WTC11 (cell line): ENCODE results near the gene DLG5. TPM values are rescaled to one million over a fixed set of nuclear protein-coding genes. Genes with fewer than 3 reads are reported as not detected.

Experiments used
- ATAC-seq: fragments of 200-7000 bp; cut with Tn5 transposase; 2 replicates; pipeline ENCODE4 v1.10.0; 2021; ENCODE audit warnings: mild to moderate bottlenecking, moderate library complexity
- CTCF ChIA-PET: fragments of 300-600 bp; sonication (Branson Sonifier 250); formaldehyde crosslinking; loops from one replicate; lab custom pipeline; 2021; ENCODE audit warnings: antibody characterized with exemption; lab: Charles Lee
- POLR2A ChIA-PET: fragments of 350-600 bp; sonication (Branson Sonifier 250); formaldehyde crosslinking; loops from one replicate; lab custom pipeline; 2021; ENCODE audit warnings: antibody characterized with exemption; lab: Charles Lee
- DNase-seq: peaks from one replicate; pipeline ENCODE4 v3.0.0; 2021; ENCODE audit warnings: low spot score
- H3K27ac Mint-ChIP-seq: 2 replicates; pipeline ENCODE4 v1.8.0; 2021; ENCODE audit warnings: mixed read lengths
- H3K27me3 Mint-ChIP-seq: 2 replicates; pipeline ENCODE4 v1.8.0; 2021; ENCODE audit warnings: low read depth, mild to moderate bottlenecking, moderate library complexity, mixed read lengths
- H3K36me3 Mint-ChIP-seq: 2 replicates; pipeline ENCODE4 v1.8.0; 2021; ENCODE audit warnings: mixed read lengths
- H3K4me1 Mint-ChIP-seq: 2 replicates; pipeline ENCODE4 v1.8.0; 2022; ENCODE audit warnings: mixed read lengths
- H3K4me3 Mint-ChIP-seq: 2 replicates; pipeline ENCODE4 v1.8.0; 2021; ENCODE audit warnings: mild to moderate bottlenecking, moderate library complexity, mixed read lengths
- H3K9me3 Mint-ChIP-seq: 2 replicates; pipeline ENCODE4 v1.8.0; 2021; ENCODE audit warnings: mixed read lengths
- ATF2 ChIP-seq: sonication (generic); formaldehyde crosslinking; IDR thresholded peaks from 2 replicates; pipeline ENCODE4 v1.8.1; 2022; ENCODE audit warnings: low read depth, missing genetic modification reagents, borderline replicate concordance
- ATF6 ChIP-seq: sonication (generic); formaldehyde crosslinking; IDR thresholded peaks from 2 replicates; pipeline ENCODE4 v1.8.1; 2023; ENCODE audit warnings: mild to moderate bottlenecking, missing genetic modification reagents
- CBFB ChIP-seq: sonication (generic); formaldehyde crosslinking; IDR thresholded peaks from 2 replicates; pipeline ENCODE4 v1.8.1; 2022; ENCODE audit warnings: mild to moderate bottlenecking, low read depth, missing genetic modification reagents
- CREM ChIP-seq: sonication (generic); formaldehyde crosslinking; IDR thresholded peaks from 2 replicates; pipeline ENCODE4 v1.8.1; 2022; ENCODE audit warnings: mild to moderate bottlenecking, missing genetic modification reagents, moderate library complexity
- ELF4 ChIP-seq: sonication (generic); formaldehyde crosslinking; IDR thresholded peaks from 2 replicates; pipeline ENCODE4 v1.8.1; 2022; ENCODE audit warnings: low read depth, mild to moderate bottlenecking, moderate library complexity, missing genetic modification reagents
- EMX1 ChIP-seq: fragments of 250-450 bp; sonication (Bioruptor Pico); IDR thresholded peaks from 2 replicates; pipeline ENCODE4 v1.8.0; 2021; ENCODE audit warnings: mild to moderate bottlenecking
- FOXK1 ChIP-seq: sonication (generic); formaldehyde crosslinking; IDR thresholded peaks from 2 replicates; pipeline ENCODE4 v1.8.0; 2022; ENCODE audit warnings: mild to moderate bottlenecking, moderate library complexity, missing genetic modification reagents
- FOXP1 ChIP-seq: sonication (generic); formaldehyde crosslinking; IDR thresholded peaks from 2 replicates; pipeline ENCODE4 v1.8.0; 2022; ENCODE audit warnings: missing genetic modification reagents, mild to moderate bottlenecking, moderate library complexity, borderline replicate concordance
- FOXP4 ChIP-seq: sonication (generic); formaldehyde crosslinking; IDR thresholded peaks from 2 replicates; pipeline ENCODE4 v1.8.0; 2022; ENCODE audit warnings: mild to moderate bottlenecking, missing genetic modification reagents
- JUN ChIP-seq: sonication (generic); formaldehyde crosslinking; IDR thresholded peaks from 2 replicates; pipeline ENCODE4 v1.8.0; 2023; ENCODE audit warnings: mild to moderate bottlenecking, missing genetic modification reagents
- MLX ChIP-seq: sonication (generic); formaldehyde crosslinking; IDR thresholded peaks from 2 replicates; pipeline ENCODE4 v1.8.1; 2023; ENCODE audit warnings: mild to moderate bottlenecking, missing genetic modification reagents, moderate library complexity
- NFATC4 ChIP-seq: fragments of 250-450 bp; sonication (Bioruptor Pico); IDR thresholded peaks from 2 replicates; pipeline ENCODE4 v1.9.0; 2021; ENCODE audit warnings: mild to moderate bottlenecking
- OVOL2 ChIP-seq: fragments of 250-450 bp; sonication (Bioruptor Pico); IDR thresholded peaks from 2 replicates; pipeline ENCODE4 v1.9.0; 2021; ENCODE audit warnings: mild to moderate bottlenecking, borderline replicate concordance
- PRRX2 ChIP-seq: fragments of 250-450 bp; sonication (Bioruptor Pico); IDR thresholded peaks from 2 replicates; pipeline ENCODE4 v1.8.0; 2021; ENCODE audit warnings: mild to moderate bottlenecking
- TP53 ChIP-seq: sonication (generic); formaldehyde crosslinking; IDR thresholded peaks from 2 replicates; pipeline ENCODE4 v1.8.1; 2023; ENCODE audit warnings: mild to moderate bottlenecking, missing genetic modification reagents
- USF1 ChIP-seq: sonication (generic); formaldehyde crosslinking; IDR thresholded peaks from 2 replicates; pipeline ENCODE4 v1.8.0; 2022; ENCODE audit warnings: mild to moderate bottlenecking, missing genetic modification reagents
- ZBTB21 ChIP-seq: sonication (generic); formaldehyde crosslinking; IDR thresholded peaks from 2 replicates; pipeline ENCODE4 v1.8.1; 2023; ENCODE audit warnings: mild to moderate bottlenecking, missing genetic modification reagents, borderline replicate concordance
- ZBTB43 ChIP-seq: sonication (generic); formaldehyde crosslinking; IDR thresholded peaks from 2 replicates; pipeline ENCODE4 v1.8.1; 2023; ENCODE audit warnings: mild to moderate bottlenecking, missing genetic modification reagents
- ZNF263 ChIP-seq: sonication (generic); formaldehyde crosslinking; IDR thresholded peaks from 2 replicates; pipeline ENCODE4 v1.8.1; 2022; ENCODE audit warnings: low read depth, mild to moderate bottlenecking, moderate library complexity, missing genetic modification reagents
- ZNF281 ChIP-seq: sonication (generic); formaldehyde crosslinking; IDR thresholded peaks from 2 replicates; pipeline ENCODE4 v1.8.0; 2023; ENCODE audit warnings: mild to moderate bottlenecking, missing genetic modification reagents
- total RNA-seq: library from RNA; stranded (reverse); gene quantifications from 3 replicates; pipeline ENCODE4 v1.2.3, GENCODE V29; 2021

Gene DLG5
- total RNA-seq, 1 experiment from 2014 or later = 65.5 TPM

GRCh38 chr10:77771851-77772250 is 154.7 kb downstream of the DLG5 start:
- H3K27ac Mint-ChIP-seq = no peak overlapping the region
- H3K9me3 Mint-ChIP-seq = peaks cover 10% of the 10 kb centered on the region
- no peak overlapping the region for H3K4me3 Mint-ChIP-seq
- ChIA-PET POLR2A (no interaction called here), CTCF (interaction anchor here (1.0 to 5.4 kb wide), 2 partner anchors 15 to 60 kb away, joined by 3 to 23 read pairs; no protein-coding TSS in a partner anchor)
- TF ChIP-seq FOXK1 (CRISPR knock-in tag) (no peak), MLX (CRISPR knock-in tag) (no peak), FOXP1 (CRISPR knock-in tag) (no peak), NFATC4 (no peak), ATF2 (CRISPR knock-in tag) (no peak), FOXP4 (no peak), ZBTB21 (no peak)
- ATAC-seq = no peak
- DNase-seq = no peak
- H3K4me1 Mint-ChIP-seq = no peaks in the 10 kb centered on the region
- peaks cover 4% of the 10 kb centered on the region; the same call in 1 of the 2 replicates for H3K27me3 Mint-ChIP-seq
- H3K36me3 Mint-ChIP-seq = peaks cover 9% of the 10 kb centered on the region

GRCh38 chr10:77771450-77771849 is 155.1 kb downstream of the DLG5 start:
- no peak overlapping the region for H3K4me3 Mint-ChIP-seq
- H3K4me1 Mint-ChIP-seq = no peaks in the 10 kb centered on the region
- POLR2A ChIA-PET = no interaction called here
- no peak overlapping the region for H3K27ac Mint-ChIP-seq
- H3K36me3 Mint-ChIP-seq = peaks cover 5% of the 10 kb centered on the region
- ATAC-seq = no peak
- TF ChIP-seq CREM (no peak), EMX1 (CRISPR knock-in tag) (no peak), ZNF263 (CRISPR knock-in tag) (no peak), ATF6 (CRISPR knock-in tag) (no peak), ZNF281 (CRISPR knock-in tag) (no peak), FOXP1 (CRISPR knock-in tag) (no peak), JUN (CRISPR knock-in tag) (no peak), PRRX2 (CRISPR knock-in tag) (no peak), ZBTB43 (CRISPR knock-in tag) (no peak), USF1 (CRISPR knock-in tag) (no peak), CBFB (CRISPR knock-in tag) (no peak), TP53 (CRISPR knock-in tag) (no peak), OVOL2 (CRISPR knock-in tag) (no peak), ELF4 (no peak), FOXP4 (no peak)
- CTCF ChIA-PET = interaction anchor here (2.9 to 5.4 kb wide), 2 partner anchors 15 to 60 kb away, joined by 13 to 23 read pairs; no protein-coding TSS in a partner anchor
- H3K9me3 Mint-ChIP-seq = peaks cover 6% of the 10 kb centered on the region
- H3K27me3 Mint-ChIP-seq = peaks cover 4% of the 10 kb centered on the region; the same call in 1 of the 2 replicates
- DNase-seq = no peak
